NCI-H128 (cell line): ENCODE results near the gene LTN1.

ENCODE experiments used
- DNase-seq: peaks from one replicate; lab custom pipeline; 2025; ENCODE audit not compliant: unreplicated experiment; lab: John Stamatoyannopoulos, UW

LTN1 gene

DNA sequence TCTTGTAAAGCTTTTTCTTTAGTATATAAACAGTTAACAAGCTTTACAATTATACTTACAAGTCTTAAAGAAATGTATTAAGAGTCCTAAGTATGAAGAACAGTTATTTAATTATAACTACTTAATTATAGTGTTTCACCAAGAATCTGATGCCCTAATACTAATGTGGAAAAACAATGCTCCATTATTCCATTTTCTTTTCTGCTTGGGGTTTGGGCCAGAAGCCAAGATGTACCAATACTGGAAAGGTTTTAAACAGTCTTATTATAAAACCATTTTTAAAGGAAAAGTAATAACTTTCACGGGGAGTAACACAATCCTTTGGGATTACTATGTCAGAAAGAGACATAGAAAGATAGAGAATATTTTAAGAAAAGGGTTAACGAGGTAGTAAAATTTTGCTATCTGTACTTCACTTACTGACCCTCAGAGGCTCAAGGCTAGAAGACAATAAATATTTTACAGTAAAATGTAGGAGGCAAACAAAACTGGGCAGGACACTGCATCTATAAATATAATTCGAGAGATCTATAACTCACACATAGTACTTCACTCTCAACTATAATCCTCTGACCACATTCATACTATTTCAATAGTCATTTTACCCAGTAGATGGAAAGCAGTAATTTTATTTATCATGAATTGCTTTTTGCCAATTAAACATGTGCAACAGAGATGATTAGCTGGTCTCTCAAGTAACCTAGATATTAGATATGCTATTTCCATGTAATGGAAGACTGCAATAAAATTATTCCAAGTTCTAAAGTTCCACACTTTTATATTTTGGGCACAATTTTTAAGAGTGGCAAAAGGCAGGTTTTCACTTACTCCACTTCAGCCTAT, 63.9 kb downstream of the LTN1 start:
- DNase-seq = no peak

DNA sequence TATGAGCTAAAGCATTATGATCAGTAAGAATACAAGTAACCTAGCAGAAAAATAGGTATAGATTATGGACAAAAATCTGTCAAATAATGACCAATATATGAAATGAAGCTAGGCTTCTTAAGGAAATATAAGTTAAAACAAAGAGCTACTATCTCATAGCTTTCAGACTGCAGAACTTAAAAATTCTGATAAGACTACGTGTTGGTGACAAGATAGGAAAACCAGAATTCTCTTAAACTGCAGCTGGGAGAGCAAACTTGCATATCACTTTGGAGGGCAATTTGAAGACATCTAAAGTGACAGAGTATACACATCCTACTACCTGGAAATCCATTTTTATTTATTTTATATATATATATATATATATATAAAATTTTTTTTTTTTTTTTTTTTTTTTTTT, 65.5 kb downstream of the LTN1 start:
- no peak for DNase-seq

DNA sequence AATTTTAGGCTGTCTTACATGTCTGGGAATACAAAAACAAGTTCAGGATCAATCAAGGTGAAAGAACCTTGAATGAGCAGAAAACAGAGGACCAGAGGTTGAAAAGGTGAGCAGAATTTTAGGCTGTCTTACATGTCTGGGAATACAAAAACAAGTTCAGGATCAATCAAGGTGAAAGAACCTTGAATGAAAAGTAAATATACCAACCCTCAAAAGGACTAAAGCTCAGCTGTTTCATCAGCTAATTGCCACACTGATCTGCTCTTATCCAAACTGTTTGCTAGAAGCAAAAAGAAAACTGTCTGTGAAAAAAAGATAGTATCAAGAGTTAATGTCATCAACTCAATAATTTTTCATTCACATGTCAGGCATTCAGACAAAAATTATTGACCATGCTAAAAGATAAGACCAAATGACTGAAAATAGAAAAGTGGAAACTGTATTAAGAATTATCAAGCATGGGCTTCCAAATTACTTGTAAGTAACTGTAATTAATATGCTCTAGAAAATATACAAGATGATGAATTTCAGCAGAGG, 69.2 kb downstream of the LTN1 start:
- no peak for DNase-seq

DNA sequence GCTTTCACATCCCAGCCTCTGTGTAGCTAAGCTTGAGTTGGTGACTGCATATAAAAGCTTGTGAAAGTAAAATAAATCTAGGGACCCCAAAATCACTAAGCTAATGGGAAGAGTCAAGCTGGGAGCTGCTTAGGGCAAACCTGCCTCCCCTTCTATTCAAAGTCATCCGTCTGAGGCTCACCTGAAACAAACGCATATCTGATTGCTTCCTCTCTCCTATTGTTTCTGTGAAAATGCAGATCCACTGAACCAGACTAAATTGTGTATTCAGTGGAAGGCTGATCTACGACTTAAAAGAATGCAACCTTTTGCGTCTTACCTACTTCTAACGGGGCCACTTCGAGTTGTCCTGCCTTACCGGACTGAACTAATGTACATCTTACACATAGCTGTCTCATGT, 70.3 kb downstream of the LTN1 start:
- no peak for DNase-seq

DNA sequence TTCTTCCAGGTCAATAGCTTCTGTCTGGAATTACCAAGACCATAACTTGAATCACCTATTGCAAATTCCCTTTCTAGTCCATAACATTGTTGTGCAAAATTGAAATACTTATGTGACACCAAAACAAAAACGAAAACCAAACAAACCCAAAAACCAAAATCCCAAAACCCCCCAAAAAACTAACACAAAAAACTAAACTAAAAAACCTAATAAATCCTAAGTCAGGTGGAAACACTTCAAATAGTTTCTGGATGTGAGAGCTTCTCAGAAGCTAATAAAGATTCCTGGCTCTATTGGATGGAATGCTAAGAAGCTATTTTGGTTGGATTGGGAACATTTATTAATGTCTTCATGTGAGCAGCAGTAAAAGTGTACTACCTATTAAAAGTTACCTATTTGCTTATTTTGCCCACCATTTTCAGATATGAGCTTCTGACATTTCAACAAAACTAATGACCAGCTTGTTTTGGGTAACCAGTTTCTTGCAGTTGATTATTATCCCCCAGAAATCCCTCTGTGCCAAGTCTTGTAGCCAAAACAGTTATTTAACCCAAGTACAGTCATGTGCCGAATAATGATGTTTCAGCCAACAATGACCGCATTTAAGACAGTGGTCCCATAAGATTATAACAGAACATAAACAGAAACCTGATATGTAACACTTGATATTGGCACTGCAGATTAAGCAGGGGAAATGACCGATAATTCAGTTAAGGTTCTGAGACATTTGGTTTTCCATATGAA, 76.4 kb downstream of the LTN1 start:
- no peak for DNase-seq

GRCh38 chr21:28913071-28913470, 79.6 kb downstream of the LTN1 start:
- no peak for DNase-seq

GRCh38 chr21:28910280-28910887, 82.3 kb downstream of the LTN1 start:
- no peak for DNase-seq

DNA sequence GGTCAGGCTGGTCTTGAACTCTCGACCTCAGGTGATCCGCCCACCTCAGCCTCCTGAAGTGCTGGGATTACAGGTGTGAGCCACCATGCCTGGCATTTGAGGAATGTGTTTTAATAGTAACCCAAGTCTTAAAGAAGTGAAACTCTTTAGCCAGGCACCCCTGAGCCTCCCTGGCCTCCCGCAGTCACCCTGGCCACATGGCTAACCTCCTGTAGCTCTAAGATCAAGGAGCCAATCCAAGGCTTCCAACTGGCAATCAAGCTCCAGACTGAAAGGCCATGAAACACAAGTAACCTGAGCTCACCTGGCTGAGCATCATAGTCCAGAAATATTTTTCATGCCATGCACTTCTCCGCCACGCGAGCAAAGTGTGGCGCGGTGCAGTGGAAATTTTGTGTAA, 84.3 kb downstream of the LTN1 start:
- no peak for DNase-seq

DNA sequence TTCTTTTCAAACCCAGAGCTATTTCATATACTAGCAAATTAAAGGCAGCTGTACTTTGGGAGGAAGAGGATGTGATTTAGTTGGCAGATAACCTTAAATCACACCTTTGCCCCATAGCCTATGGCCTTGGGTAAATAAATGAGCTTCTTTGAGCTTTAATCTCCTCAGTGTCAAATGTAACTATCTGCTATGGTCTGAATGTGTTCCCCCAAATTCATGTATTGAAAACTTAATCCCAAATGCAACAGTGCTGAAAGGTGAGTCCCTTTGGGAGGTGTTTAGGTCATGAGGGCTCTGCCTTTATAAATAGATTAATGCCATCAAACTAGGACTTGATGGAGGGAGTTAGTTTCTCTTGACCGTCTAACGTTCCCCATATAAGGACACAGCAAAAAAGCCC, 85.8 kb downstream of the LTN1 start:
- DNase-seq = no peak

DNA sequence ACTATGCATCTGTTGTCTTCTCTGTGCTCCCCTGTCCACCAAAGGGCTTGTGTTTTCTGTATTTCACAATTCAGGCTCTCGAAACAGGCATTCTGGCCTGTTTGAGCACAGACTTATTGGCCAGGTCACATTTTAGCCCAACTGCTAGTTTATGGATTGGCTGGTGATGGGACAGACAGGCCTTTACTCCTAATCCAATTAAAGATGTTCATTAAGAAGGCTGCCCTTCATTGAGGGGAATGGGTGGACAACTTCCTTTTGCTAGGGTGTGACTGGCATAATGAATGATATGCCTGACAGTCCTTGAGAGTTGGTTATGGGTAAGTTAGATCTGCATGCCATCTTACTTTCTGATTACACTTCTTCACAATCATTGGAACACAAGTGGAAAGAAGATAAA, 86.4 kb downstream of the LTN1 start:
- no peak for DNase-seq

- no peak for DNase-seq
Observed at GRCh38 chr21:28904961-28905435, 87.7 kb downstream of the LTN1 start.

GRCh38 chr21:28903448-28903847, 89.2 kb downstream of the LTN1 start:
- no peak for DNase-seq

GRCh38 chr21:28900481-28900880, 92.2 kb downstream of the LTN1 start:
- no peak for DNase-seq

DNA sequence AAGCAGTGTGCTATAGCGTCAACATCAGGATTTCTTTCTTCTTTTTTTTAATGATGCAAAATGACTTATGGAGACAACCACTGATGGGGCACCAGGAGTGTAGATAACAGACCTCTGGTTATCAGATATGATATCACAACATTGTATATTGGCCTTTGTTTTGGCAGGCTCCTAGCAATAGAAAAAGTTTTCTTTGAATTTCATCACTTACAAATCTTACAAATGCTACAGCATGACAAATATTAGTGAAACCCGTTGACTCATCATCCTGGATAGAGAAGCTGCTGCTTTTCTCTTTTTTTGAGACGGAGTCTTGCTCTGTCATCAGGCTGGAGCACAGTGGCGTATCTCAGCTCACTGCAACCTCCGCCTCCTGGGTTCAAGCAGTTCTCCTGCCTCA, 92.9 kb downstream of the LTN1 start:
- DNase-seq = no peak

DNA sequence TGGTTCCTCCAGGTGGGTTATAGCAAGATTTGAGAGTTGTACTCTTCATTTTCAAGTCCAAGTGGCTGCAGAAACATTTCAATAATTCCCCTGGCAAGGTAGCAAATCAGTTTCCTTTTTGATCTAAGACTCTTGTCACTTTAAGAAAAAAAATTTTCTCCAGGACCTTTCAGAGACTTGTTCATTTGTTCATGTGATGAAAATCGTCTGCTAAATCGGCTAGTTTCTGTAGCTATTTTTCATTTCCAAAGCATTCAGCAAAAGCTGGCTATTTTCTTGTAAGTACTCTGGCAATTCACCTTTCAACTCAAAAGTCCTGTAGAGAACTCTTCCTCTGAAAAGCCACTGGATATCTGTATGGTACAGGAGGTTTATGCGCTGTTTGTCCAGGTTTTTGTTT, 93.5 kb downstream of the LTN1 start:
- no peak for DNase-seq

- no peak for DNase-seq
Observed at GRCh38 chr21:28893687-28894086, 99.0 kb downstream of the LTN1 start.

DNA sequence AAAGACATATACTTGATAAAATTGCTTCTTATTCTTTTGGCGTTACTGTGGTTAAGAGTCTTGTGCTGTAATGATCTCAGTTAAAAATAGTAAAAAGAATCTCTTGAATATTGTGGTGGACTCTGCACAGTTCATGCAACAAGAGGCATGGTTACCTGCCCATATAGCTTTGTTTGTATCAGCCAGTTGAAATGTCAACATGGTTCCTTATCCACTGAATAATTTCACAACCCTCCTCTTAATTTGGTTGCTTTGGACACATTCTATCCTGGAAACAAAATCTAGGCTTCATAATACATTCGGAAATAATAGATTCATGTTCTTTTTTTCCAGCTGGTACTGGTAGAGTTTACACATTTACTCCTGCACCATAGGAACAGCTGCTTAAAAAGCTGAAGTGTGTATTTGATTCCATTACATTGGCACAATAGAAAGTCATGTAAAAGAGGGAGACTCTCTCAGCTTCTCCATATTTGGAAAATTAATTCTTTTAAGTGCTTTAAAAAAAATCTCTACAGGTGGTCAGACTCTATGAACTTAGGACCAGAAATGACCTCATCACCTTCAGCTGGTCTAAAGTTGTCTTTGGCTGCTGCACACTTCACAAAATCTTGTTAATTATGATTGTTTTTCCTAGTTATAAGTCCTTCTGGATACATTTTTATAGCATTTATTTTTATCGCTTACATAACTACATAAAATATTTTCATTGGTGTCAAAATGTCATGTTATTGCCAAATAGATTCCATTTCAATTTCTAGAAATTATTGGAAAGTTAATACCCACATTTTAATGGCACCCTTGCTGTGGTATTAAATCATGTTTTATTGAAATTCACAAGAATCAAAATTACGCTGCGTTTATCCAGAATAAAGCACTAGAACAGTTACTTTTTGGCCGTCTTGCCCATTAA, 100.2 kb downstream of the LTN1 start:
- DNase-seq = no peak

DNA sequence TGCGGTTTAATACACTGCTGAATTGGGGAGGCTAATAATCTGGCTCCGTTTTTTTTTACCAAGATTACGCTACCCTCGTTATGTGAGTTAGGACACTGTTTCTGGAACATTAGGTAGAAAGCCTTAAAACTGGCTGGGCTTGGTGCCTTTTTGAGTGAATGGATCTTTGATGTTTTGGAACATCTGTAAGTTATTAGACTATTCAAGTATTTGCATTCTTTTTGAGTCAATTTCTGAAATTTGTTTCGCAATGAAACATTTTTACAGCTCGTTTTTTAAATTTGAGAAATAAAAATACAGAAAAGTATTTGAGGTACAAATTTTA, 106.9 kb downstream of the LTN1 start:
- DNase-seq = no peak

GRCh38 chr21:28884976-28885852, 107.5 kb downstream of the LTN1 start:
- DNase-seq = peak; percentile 84

GRCh38 chr21:28884481-28884880, 108.2 kb downstream of the LTN1 start:
- DNase-seq = no peak
